Measurements from ENCODE around the gene FOXL1. TPM values are rescaled to one million over a fixed set of nuclear protein-coding genes. Genes with fewer than 3 reads are reported as not detected.

The FOXL1 gene
- total and polyA plus RNA-seq, 12 donors, result 0.40 to 1.9 (median 0.84) TPM

GRCh38 chr16:86619239-86619794, 41.0 kb downstream of the FOXL1 start:
- Histone ChIP-seq H3K9me3 (peaks cover 0 to 4% (median 0%) of the 10 kb centered on the region in 11 donors), H3K27me3 (peaks cover 0 to 15% (median 0%) of the 10 kb centered on the region in 7 donors), H3K36me3 (no peaks in the 10 kb centered on the region), H3K4me1 (no peaks in the 10 kb centered on the region), H3K27ac (peak overlapping the region in 1 of 10 donors; percentile 22), H3K4me3 (peak overlapping the region in 8 of 10 donors; percentile 5 to 44 (median 38))
- intact Hi-C loops (cut with DNase I), result loop anchor here in 1 of 10 donors (5.0 kb wide), 1 partner anchor 43 kb away; no protein-coding TSS in a partner anchor
- no peak for TF ChIP-seq CTCF (IDR thresholded peaks at IDR 0.05)
- DNase-seq (no peak), ATAC-seq (peak in 6 of 8 donors; percentile 32 to 58 (median 54))
- WGBS, 2 donors, result 88 to 89% methylated on average over 23 of the region's 23 CpGs

GRCh38 chr16:86620184-86620583, 41.8 kb downstream of the FOXL1 start:
- no peak overlapping the region for H3K4me3 ChIP-seq
- peaks cover 0 to 4% (median 0%) of the 10 kb centered on the region in 11 donors for H3K9me3 ChIP-seq
- peaks cover 0 to 15% (median 0%) of the 10 kb centered on the region in 7 donors for H3K27me3 ChIP-seq
- TF ChIP-seq CTCF (IDR thresholded peaks at IDR 0.05), result no peak
- H3K36me3 ChIP-seq, result no peaks in the 10 kb centered on the region
- no peak for ATAC-seq
- no peak for DNase-seq
- H3K4me1 ChIP-seq, result no peaks in the 10 kb centered on the region
- intact Hi-C loops (cut with DNase I), result loop anchor here in 1 of 10 donors (10.0 kb wide), 1 partner anchor 65 kb away; no protein-coding TSS in a partner anchor
- WGBS, 2 donors, result 91 to 93% methylated on average over 1 of the region's 1 CpG
- H3K27ac ChIP-seq, result no peak overlapping the region

DNA sequence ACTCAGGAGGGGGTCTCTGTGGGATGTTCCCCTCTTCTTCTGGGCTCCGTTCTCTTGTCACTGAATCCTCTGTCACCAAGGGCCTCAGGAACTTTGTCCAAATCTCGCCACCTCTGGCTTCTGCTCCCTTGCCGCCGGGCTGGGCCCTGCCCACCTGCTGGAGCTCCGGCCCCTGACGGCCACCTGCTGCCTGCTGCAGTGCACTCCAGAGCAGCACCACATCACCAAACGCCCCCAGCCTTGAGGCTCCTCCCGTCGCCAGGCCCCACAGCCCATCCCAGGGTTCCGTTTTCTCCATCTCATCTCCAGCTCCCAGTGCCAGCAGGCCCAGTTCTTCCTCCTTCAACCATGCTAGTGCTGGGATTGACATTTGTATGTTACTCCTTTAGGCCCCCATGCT, 43.6 kb downstream of the FOXL1 start:
- H3K27me3 ChIP-seq, result peaks cover 0 to 15% (median 0%) of the 10 kb centered on the region in 7 donors
- ATAC-seq, result no peak

More for the DNA sequence above, 43.6 kb downstream of the FOXL1 start:
- 80 to 89% methylated on average over 10 of the region's 10 CpGs for WGBS, 2 donors
- intact Hi-C loops (cut with DNase I), result loop anchor here in 1 of 10 donors (10.0 kb wide), 1 partner anchor 63 kb away; no protein-coding TSS in a partner anchor
- Histone ChIP-seq H3K27ac (no peak overlapping the region), H3K4me1 (no peaks in the 10 kb centered on the region), H3K4me3 (no peak overlapping the region), H3K9me3 (peaks cover 0 to 4% (median 0%) of the 10 kb centered on the region in 11 donors), H3K36me3 (no peaks in the 10 kb centered on the region)
- no peak for TF ChIP-seq CTCF (IDR thresholded peaks at IDR 0.05)
- DNase-seq, result no peak

All from heart right ventricle (tissue), 16 donors.